ENCODE measurements around the gene PHYKPL.

PHYKPL gene

DNA sequence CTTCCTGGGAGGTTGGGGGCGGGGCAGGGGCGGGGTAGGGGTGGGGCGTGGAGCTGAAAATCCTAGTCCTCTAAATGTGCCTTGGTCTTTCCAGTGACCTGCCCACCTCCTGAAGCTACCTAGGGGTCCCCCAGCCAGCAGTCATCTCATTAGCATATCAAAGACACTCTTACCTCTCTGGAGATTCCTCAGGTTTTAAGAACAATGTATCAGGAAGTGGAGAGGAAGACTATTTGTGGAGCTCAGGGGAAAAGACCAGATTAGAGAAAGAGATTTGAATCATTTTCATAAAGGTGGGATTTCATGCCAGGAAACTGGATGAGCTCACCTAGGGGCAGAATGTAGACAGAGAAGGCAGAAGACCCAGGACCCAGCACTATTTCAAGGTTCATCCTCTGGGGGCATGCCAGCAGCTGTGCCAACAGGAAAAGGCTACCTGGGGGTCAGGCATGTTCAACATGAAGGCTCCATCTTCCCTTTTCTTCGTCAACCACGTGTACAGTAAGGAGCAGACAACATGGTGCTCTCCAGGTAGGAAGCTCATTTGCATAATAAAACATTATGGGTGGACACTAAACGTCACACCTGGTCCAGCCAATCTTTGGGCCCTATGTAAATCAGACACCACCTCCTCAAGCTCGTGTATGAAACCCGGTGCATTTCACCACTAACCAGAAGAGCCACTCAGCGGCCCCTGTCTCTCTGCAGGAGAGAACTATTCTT is 52.3 kb downstream of the PHYKPL start:
- no peak for DNase-seq

DNA sequence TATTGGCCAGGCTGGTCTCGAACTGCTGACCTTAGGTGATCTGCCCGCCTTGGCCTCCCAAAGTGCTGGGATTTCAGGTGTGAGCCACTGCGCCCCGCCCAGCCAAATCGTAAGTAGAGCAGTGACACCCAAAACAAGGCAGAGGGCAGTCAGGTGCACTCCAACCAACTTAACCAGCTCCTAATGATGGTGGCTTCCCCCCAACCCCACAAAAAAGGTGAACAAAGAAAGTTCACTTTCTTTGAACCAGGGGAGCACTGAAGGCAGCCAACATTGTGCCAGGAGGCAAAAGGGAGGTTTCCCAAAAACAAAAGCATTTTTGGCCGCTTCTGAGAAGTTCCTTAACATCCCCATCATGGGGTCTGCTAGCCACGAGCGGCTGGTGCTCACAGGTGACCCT is 55.0 kb downstream of the PHYKPL start:
- DNase-seq = no peak

DNA sequence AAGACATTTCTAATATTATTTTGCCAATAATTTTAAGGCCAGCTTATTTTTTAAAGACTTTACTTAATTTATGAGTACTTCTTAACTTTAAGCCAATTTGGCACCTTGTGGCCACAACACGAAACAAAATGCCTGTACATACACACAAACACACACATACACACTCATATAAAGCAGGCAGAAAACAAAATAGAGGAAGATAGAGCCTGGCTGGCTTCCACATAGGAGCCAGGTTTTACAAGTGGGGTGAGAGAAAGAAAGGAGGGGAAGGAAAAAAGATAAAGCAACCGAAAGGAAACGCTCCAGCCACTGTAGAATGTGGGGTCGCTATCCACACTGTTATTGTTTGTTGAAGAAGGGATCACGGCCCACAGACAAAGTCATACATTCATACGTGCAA is 55.8 kb downstream of the PHYKPL start:
- DNase-seq = no peak

DNA sequence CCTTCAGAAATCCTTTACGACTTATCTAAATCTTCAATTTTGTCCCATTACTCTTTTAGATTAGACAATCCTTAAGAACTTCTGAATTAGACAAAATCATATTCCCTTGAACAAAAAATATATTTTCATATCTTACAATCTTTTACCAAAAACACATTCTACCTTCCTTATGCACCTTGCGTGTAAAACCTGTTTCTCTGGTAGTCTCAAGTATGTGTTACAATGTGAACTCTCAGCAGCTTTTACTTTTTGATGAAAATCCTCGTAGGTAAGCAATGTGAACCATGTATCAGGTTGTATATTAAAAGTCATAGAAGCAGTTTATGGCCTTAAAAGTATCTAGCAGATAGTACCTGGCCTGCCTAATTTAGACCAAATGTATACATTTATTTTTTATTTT is 58.1 kb downstream of the PHYKPL start:
- DNase-seq = no peak

DNA sequence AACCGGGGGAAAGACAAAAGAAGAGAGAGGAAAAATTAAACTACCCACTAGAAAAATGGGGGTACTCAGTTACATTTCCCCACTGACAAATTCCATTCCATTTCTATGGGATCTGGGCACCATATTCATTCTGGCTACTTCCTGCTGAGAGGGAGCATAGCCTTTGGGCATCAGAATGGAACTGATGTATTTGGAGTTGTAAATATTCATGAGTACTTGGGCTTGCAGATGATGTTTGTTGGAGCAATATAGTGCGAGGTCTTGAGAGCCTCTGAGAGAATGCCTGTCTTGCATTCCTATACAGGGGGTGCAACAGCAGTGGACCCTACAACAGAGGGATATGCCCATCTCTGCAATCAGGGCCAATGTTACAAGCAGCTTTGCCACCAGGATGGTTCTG is 62.1 kb downstream of the PHYKPL start:
- DNase-seq = no peak

DNA sequence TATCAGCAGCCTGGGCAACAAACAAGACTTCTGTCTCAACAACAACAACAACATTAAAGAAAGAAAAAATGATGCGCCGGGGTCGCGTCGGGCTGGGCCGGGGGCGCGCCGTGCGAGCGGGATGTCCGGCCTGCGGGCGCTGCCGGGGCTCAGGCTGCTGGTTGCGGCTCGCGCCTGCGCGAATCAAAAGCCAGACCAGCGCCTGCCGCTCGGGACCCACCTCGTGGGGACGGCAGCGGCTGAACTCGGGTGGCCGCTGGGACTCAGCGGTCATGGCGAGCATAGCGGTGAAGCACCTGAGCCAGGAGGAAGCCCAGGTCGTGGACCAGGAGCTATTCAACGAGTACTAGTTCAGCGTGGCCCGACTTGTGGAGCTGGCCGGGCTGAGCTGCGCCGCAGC is 67.0 kb downstream of the PHYKPL start:
- no peak for DNase-seq

DNA sequence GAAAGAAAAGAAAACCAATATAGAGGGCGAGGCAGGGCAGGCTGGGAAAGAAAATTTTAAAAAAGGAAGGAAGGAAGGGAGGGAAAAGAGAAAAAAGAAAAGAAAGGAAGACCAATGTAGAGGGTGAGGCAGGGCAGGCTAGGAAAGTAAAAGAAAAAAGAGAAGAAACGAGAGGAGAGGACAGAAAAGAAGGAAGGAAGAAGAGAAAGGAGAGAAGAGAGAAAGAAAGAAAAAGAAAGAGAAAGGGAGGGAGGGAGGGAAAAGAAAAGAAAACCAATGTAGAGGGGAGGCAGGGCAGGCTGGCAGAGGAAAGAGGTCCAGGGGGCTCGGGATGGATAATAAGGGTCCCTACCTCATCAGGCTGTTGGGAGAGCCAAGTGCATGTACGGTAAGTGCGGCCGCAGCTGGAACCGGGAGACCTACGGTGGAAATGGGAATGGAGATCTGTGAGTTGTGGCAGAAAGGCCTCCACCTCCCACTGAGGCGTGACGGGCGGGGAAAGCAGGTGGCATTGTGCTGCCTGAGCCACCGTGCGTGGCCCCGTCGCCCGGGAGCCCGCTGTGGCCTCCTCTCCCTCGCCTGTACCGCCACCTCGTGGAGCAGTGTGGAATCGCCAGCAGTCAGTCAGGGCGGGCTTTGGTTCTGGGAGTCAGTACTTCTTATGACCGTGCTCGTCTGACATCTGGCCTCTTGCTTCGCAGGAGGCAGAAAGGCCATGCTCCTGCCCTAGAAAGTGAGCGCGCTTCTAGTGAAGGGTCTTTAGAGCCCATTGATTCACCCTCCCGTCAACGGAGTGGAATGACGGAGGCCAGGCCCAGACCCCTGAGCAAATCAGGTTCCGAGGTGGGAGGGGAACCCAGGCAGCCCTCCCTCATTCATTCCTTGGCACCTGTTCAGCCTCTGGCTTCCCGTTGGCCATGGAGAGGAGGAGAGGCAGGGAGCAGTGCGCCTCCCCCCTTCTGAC is 68.5 kb downstream of the PHYKPL start:
- peak; percentile 87 to 93 for DNase-seq

DNA sequence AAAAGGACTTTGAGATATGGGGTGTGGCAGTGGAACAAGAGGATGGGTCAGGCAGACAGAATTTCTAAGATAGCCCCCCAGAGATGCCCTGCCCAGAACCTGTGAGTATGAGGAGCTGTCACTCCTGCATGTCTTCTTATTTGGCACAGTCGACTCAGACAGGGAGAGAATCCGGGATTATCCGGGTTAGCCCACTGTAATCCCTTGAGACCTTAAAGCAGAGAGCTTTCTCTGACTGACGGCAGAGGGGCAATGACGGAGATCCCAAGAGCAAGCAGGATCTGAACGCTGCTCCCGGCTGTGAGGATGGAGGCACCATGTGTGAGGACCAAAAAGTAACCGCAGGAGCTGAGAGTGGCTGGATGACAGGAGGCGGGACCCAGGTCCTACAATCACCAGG is 70.1 kb downstream of the PHYKPL start:
- DNase-seq = no peak

DNA sequence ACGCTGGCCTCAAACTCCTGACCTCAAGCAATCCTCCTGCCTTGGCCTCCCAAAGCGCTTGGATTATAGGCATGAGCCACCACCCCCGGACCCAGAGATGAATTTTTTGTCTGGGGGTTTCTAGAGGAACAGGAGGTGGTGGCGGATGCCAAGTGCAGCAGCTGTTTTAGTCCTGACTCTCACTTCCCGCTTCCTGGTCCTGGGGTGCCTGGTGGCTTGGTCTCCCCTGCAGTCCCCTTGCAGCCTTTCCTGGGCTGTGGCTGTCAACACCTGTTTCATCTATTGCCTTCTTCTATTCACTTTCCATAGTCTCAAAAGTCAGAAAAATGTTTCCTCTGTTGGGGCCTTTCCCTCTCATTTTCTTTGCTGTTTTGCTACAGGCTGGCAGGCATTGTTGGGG is 72.4 kb downstream of the PHYKPL start:
- DNase-seq = no peak
